ENCODE results near the gene TMA7.

GRCh38 chr3:48423241-48423882, 16.7 kb upstream of the TMA7 start:
- TF ChIP-seq CTCF (tag by site-specific recombination; IDR thresholded peaks at IDR 0.05) (no peak), ZNF2 (tag by site-specific recombination; IDR thresholded peaks at IDR 0.05) (no peak), ZNF488 (tag by site-specific recombination; IDR thresholded peaks at IDR 0.05) (no peak), SP2 (tag by site-specific recombination; IDR thresholded peaks at IDR 0.05) (no peak), HOXA7 (CRISPR knock-in tag; IDR thresholded peaks at IDR 0.05; ENCODE audit: borderline replicate concordance) (no peak), SETDB1 (IDR thresholded peaks at IDR 0.05; ENCODE audit: insufficient read length, low read length) (no peak), GLIS2 (tag by site-specific recombination; IDR thresholded peaks at IDR 0.05) (no peak), ZNF121 (tag by site-specific recombination; IDR thresholded peaks at IDR 0.05) (no peak), ZNF707 (tag by site-specific recombination; IDR thresholded peaks at IDR 0.05) (no peak), ZFP37 (tag by site-specific recombination; IDR thresholded peaks at IDR 0.05) (no peak), ZSCAN16 (tag by site-specific recombination; IDR thresholded peaks at IDR 0.05) (no peak), ZNF747 (tag by site-specific recombination; IDR thresholded peaks at IDR 0.05) (no peak)
